Caco-2 (cell line): ENCODE results near the gene XPNPEP2. TPM values are rescaled to one million over a fixed set of nuclear protein-coding genes. Genes with fewer than 3 reads are reported as not detected.

Experiments
- BruUV-seq: library from RNA; stranded (reverse); fragments of 400-500 nt; replicated peaks from 2 replicates; lab custom pipeline; 2021; lab: Mats Ljungman, UMichigan
- CTCF ChIA-PET: fragments of 300-600 bp; sonication (Branson Sonifier 250); formaldehyde crosslinking; loops from one replicate; lab custom pipeline; 2022; ENCODE audit warnings: antibody characterized with exemption; lab: Charles Lee
- POLR2A ChIA-PET: fragments of 300-600 bp; sonication (Branson Sonifier 250); formaldehyde crosslinking; loops from one replicate; lab custom pipeline; 2022; ENCODE audit warnings: antibody characterized with exemption; lab: Charles Lee
- DNase-seq, 2 experiments: peaks; one replicate each; pipeline versions ENCODE4 v3.0.0 to v3.0.0-alpha.2; 2020 to 2022
- H3K27me3 ChIP-seq: replicated peaks from 2 replicates; pipeline ENCODE4 v1.6.0; 2011; ENCODE audit warnings: low read length; ENCODE audit not compliant: control insufficient read depth, insufficient read depth
- H3K36me3 ChIP-seq: 2 replicates; pipeline ENCODE4 v1.5.1; 2011; ENCODE audit warnings: low read length; ENCODE audit not compliant: control insufficient read depth, insufficient read depth
- H3K4me1 ChIP-seq: fragments of 250-450 bp; sonication (Bioruptor Pico); 2 replicates; pipeline ENCODE4 v1.5.1; 2020; ENCODE audit warnings: mild to moderate bottlenecking
- H3K4me3 ChIP-seq: 2 replicates; pipeline ENCODE4 v1.5.1; 2011; ENCODE audit warnings: low read depth, mild to moderate bottlenecking, control low read depth, low read length
- H3K9me3 ChIP-seq: fragments of 250-450 bp; sonication (Bioruptor Pico); 2 replicates; pipeline ENCODE4 v1.5.1; 2020; ENCODE audit warnings: mild to moderate bottlenecking, moderate library complexity
- H3K27ac Mint-ChIP-seq: one replicate; pipeline ENCODE4 v1.8.0; 2022; ENCODE audit warnings: mixed read lengths; ENCODE audit not compliant: unreplicated experiment
- H3K27me3 Mint-ChIP-seq: one replicate; pipeline ENCODE4 v1.8.0; 2022; ENCODE audit warnings: mixed read lengths; ENCODE audit not compliant: insufficient read depth, unreplicated experiment
- H3K36me3 Mint-ChIP-seq: one replicate; pipeline ENCODE4 v1.8.0; 2022; ENCODE audit warnings: mild to moderate bottlenecking, mixed read lengths; ENCODE audit not compliant: insufficient read depth, unreplicated experiment
- H3K4me1 Mint-ChIP-seq: one replicate; pipeline ENCODE4 v1.8.0; 2022; ENCODE audit warnings: low read depth, mixed read lengths; ENCODE audit not compliant: unreplicated experiment
- H3K4me3 Mint-ChIP-seq: one replicate; pipeline ENCODE4 v1.8.0; 2022; ENCODE audit warnings: mild to moderate bottlenecking, moderate library complexity, mixed read lengths; ENCODE audit not compliant: unreplicated experiment
- H3K9me3 Mint-ChIP-seq: one replicate; pipeline ENCODE4 v1.8.0; 2022; ENCODE audit warnings: mixed read lengths; ENCODE audit not compliant: unreplicated experiment
- intact Hi-C: fragments of 100-400 bp; cut with micrococcal nuclease; formaldehyde crosslinking; loops from one replicate; pipeline ENCODE4 v1.10.0; 2022; ENCODE audit not compliant: unreplicated experiment
- total RNA-seq: library from RNA; stranded (reverse); gene quantifications from 2 replicates; pipeline ENCODE4 v1.2.3, GENCODE V29; 2022
- TF ChIP-seq, protein P1 (sequence below), 2 experiments: fragments of 200-600 bp in 1 of 2; IDR thresholded peaks; 1 replicate in 1 of 2; 2 replicates in 1 of 2; pipeline versions ENCODE4 v1.5.1 to v1.8.0; 2011 to 2022; ENCODE audit warnings: antibody characterized with exemption in 1 of 2, control low read depth in 1 of 2, inconsistent platforms in 1 of 2, low read depth in 1 of 2, low read length in 1 of 2, mild to moderate bottlenecking in 1 of 2, moderate library complexity in 1 of 2; ENCODE audit not compliant: insufficient read depth in 1 of 2, severe bottlenecking in 1 of 2, unreplicated experiment in 1 of 2

The XPNPEP2 gene
- total RNA-seq, 1 experiment from 2014 or later: 0.32 TPM

DNA sequence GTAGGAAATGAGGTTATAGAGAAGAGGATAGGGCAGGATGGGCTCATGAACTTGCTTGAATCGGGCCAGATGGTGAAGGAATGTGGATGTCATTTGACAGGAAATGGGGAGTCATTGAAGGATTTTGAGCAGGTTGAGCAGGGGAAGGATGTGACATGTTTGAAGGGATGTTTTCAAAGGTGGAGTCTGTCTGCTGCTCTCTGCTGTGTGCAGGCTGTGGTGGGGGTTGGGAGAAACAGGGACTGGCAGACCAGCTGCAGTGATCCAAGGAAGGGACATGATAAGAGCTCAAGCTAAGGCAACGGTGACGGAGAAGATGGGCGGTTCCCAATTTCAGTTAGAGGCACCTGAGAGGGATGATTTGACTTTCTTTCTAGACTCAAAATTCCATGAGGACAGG lies 14.0 kb upstream of the XPNPEP2 start:
- H3K4me1 ChIP-seq: no peaks in the 10 kb centered on the region
- no peaks in the 10 kb centered on the region for H3K27me3 ChIP-seq
- Mint-ChIP-seq H3K27me3 (peaks cover 3% of the 10 kb centered on the region), H3K4me3 (no peak overlapping the region), H3K27ac (no peak overlapping the region), H3K4me1 (peaks cover 6% of the 10 kb centered on the region), H3K36me3 (no peaks in the 10 kb centered on the region), H3K9me3 (no peaks in the 10 kb centered on the region)
- CTCF ChIA-PET: interaction anchor here (0.6 to 0.9 kb wide), 2 partner anchors 31 to 115 kb away, joined by 3 read pairs; no protein-coding TSS in a partner anchor
- no peaks in the 10 kb centered on the region for H3K36me3 ChIP-seq
- BruUV-seq: no TSS peak
- DNase-seq: no peak
- intact Hi-C loops: no loop called here
- no peaks in the 10 kb centered on the region for H3K9me3 ChIP-seq
- POLR2A ChIA-PET: no interaction called here
- H3K4me3 ChIP-seq: no peak overlapping the region
- TF ChIP-seq, protein P1, sequence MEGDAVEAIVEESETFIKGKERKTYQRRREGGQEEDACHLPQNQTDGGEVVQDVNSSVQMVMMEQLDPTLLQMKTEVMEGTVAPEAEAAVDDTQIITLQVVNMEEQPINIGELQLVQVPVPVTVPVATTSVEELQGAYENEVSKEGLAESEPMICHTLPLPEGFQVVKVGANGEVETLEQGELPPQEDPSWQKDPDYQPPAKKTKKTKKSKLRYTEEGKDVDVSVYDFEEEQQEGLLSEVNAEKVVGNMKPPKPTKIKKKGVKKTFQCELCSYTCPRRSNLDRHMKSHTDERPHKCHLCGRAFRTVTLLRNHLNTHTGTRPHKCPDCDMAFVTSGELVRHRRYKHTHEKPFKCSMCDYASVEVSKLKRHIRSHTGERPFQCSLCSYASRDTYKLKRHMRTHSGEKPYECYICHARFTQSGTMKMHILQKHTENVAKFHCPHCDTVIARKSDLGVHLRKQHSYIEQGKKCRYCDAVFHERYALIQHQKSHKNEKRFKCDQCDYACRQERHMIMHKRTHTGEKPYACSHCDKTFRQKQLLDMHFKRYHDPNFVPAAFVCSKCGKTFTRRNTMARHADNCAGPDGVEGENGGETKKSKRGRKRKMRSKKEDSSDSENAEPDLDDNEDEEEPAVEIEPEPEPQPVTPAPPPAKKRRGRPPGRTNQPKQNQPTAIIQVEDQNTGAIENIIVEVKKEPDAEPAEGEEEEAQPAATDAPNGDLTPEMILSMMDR (IDR thresholded peaks at IDR 0.05; ENCODE audit: insufficient read depth in 1 of 2, low read depth in 1 of 2, low read length in 1 of 2, severe bottlenecking in 1 of 2, unreplicated experiment in 1 of 2): no peak

DNA sequence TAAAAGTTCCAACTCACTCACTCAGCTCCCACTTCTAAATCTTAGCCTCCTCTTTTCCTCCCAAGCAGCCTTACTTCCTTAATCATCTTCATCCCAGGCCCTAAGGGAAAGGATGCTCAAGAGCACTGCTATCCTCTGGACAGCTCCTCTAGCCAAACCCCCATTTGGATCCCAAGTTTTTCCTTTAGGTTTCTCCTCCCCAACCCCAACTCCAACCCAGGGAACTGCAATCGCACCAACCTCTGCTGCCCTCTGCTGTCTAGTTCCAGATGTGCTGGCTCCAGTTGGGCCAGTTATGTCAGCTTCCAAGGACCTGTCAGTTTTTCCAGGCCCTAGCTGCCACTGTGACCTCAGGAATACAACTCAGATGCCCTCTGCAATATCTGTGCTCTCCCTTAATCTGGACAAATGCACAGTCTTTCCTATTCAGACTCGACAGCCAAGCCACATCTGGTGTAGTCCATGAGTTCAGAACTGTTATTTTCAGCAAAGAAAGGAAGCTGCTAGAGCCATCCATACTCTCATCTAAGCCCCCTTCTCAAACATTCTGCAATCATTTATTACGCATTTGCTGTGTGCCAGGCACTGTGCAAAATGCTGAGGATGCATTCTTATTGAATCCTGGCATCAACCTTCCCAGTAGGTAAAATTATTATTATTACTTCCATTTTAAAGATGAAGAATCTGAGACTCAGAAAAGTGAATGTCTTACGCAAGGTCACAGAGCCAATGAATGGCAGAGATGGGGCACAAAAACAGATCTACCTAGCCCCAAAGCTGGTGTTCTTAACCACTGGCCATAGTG lies 12.3 kb upstream of the XPNPEP2 start:
- Histone ChIP-seq H3K27me3 (no peaks in the 10 kb centered on the region), H3K4me3 (no peak overlapping the region), H3K4me1 (no peaks in the 10 kb centered on the region), H3K36me3 (no peaks in the 10 kb centered on the region), H3K9me3 (no peaks in the 10 kb centered on the region)
- peaks cover 11% of the 10 kb centered on the region for H3K9me3 Mint-ChIP-seq
- CTCF ChIA-PET: interaction anchor here (1.0 to 1.7 kb wide), 5 partner anchors 9 to 118 kb away, joined by 3 to 20 read pairs (median 12); partner anchors contain the start of gene APLN
- POLR2A ChIA-PET: no interaction called here
- no peaks in the 10 kb centered on the region for H3K36me3 Mint-ChIP-seq
- TF ChIP-seq, protein P1 (IDR thresholded peaks at IDR 0.05; ENCODE audit: insufficient read depth in 1 of 2, low read depth in 1 of 2, low read length in 1 of 2, severe bottlenecking in 1 of 2, unreplicated experiment in 1 of 2): peak; percentile 55 to 77
- peak; percentile 55 to 75 for DNase-seq
- BruUV-seq: no TSS peak
- H3K4me3 Mint-ChIP-seq: no peak overlapping the region
- no peak overlapping the region for H3K27ac Mint-ChIP-seq
- peaks cover 3% of the 10 kb centered on the region for H3K27me3 Mint-ChIP-seq
- intact Hi-C loops: loop anchor here (1.0 kb wide), 3 partner anchors 71 to 119 kb away; no protein-coding TSS in a partner anchor
- H3K4me1 Mint-ChIP-seq: peaks cover 6% of the 10 kb centered on the region

DNA sequence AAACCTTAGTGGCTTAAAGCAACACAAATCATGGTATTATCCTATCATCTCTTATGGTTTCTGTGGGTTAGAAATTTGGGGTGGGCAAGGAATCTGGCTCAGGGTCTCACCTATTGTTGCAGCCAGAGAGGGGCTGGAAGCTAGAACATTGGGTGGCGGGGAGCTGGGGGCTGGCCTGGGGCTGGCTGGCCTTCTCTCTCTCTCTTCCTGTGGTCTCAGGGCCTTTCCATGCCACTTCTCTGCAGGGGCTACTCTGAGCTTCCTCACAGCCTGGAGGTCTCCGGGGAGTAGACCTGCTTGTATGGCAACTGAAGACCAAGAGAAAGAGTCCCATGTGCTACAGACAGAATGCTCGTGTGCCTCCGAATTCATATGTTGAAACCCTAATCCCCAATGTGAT lies 10.7 kb upstream of the XPNPEP2 start:
- TF ChIP-seq, protein P1 (IDR thresholded peaks at IDR 0.05; ENCODE audit: insufficient read depth in 1 of 2, low read depth in 1 of 2, low read length in 1 of 2, severe bottlenecking in 1 of 2, unreplicated experiment in 1 of 2): no peak
- Mint-ChIP-seq H3K36me3 (no peaks in the 10 kb centered on the region), H3K4me1 (peaks cover 6% of the 10 kb centered on the region), H3K9me3 (peaks cover 11% of the 10 kb centered on the region), H3K4me3 (no peak overlapping the region), H3K27me3 (peaks cover 3% of the 10 kb centered on the region), H3K27ac (no peak overlapping the region)
- Histone ChIP-seq H3K36me3 (no peaks in the 10 kb centered on the region), H3K9me3 (no peaks in the 10 kb centered on the region), H3K4me1 (no peaks in the 10 kb centered on the region), H3K4me3 (no peak overlapping the region), H3K27me3 (no peaks in the 10 kb centered on the region)
- no peak for DNase-seq
- POLR2A ChIA-PET: no interaction called here
- CTCF ChIA-PET: interaction anchor here (0.6 kb wide), 1 partner anchor 189 kb away, joined by 5 read pairs; no protein-coding TSS in a partner anchor
- BruUV-seq: no TSS peak
- intact Hi-C loops: no loop called here
